GM19467 (cell line): Measurements from ENCODE around the gene MUC6.

ENCODE experiments used
- ATAC-seq: cut with Tn5 transposase; IDR thresholded peaks from one replicate; pipeline ENCODE4 v1.9.1; 2021; ENCODE audit warnings: mild to moderate bottlenecking, moderate library complexity; ENCODE audit not compliant: unreplicated experiment

MUC6 gene, protein sequence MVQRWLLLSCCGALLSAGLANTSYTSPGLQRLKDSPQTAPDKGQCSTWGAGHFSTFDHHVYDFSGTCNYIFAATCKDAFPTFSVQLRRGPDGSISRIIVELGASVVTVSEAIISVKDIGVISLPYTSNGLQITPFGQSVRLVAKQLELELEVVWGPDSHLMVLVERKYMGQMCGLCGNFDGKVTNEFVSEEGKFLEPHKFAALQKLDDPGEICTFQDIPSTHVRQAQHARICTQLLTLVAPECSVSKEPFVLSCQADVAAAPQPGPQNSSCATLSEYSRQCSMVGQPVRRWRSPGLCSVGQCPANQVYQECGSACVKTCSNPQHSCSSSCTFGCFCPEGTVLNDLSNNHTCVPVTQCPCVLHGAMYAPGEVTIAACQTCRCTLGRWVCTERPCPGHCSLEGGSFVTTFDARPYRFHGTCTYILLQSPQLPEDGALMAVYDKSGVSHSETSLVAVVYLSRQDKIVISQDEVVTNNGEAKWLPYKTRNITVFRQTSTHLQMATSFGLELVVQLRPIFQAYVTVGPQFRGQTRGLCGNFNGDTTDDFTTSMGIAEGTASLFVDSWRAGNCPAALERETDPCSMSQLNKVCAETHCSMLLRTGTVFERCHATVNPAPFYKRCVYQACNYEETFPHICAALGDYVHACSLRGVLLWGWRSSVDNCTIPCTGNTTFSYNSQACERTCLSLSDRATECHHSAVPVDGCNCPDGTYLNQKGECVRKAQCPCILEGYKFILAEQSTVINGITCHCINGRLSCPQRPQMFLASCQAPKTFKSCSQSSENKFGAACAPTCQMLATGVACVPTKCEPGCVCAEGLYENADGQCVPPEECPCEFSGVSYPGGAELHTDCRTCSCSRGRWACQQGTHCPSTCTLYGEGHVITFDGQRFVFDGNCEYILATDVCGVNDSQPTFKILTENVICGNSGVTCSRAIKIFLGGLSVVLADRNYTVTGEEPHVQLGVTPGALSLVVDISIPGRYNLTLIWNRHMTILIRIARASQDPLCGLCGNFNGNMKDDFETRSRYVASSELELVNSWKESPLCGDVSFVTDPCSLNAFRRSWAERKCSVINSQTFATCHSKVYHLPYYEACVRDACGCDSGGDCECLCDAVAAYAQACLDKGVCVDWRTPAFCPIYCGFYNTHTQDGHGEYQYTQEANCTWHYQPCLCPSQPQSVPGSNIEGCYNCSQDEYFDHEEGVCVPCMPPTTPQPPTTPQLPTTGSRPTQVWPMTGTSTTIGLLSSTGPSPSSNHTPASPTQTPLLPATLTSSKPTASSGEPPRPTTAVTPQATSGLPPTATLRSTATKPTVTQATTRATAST (N-terminal part only)

GRCh38 chr11:1036303-1036923 is at the start of gene MUC6:
TSS of gene MUC6 (minus strand) at chr11:1036718. CDS start at chr11:1036655, 63 bp downstream.
- ATAC-seq = no peak

GRCh38 chr11:1085440-1086170 is 49.1 kb upstream of the MUC6 start:
- no peak for ATAC-seq

- no peak for ATAC-seq
These were observed 48.3 kb upstream of the MUC6 start for GRCh38 chr11:1084561-1085439.

DNA sequence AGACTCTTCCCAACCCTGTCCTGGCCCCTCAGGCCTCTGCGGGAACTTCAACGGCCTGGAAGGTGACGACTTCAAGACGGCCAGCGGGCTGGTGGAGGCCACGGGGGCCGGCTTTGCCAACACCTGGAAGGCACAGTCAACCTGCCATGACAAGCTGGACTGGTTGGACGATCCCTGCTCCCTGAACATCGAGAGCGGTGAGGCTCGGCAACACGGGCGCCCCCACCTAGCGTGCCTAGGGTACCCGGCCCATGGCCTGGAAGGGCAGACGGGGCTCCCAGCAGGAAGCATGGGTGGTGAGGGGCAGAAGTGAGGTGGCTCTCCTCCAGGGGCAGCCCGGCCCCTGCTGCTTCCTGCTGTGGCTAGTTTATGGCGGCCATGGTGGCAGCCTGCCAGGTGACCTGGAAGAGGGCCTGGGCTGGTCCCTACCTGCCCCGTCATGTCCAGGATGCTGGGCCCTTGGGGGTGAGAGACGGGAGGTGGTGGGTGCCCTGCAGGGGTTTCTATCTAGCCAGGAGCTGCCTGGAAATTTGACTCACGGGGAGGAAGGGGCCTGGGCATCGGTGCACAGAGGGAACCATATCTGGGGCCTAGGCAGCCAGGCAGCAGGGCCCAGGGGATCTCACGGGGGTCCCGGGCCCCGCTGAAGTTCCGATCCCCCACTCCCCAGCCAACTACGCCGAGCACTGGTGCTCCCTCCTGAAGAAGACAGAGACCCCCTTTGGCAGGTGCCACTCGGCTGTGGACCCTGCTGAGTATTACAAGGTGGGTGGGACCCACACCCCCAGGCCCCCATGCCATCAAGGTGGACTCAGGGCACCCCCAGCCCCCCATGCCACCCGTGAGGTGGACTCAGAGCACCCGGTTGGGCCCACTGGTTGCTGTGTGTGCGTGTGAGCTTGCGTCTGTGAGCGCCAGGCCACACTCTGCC is 47.4 kb upstream of the MUC6 start:
- no peak for ATAC-seq

DNA sequence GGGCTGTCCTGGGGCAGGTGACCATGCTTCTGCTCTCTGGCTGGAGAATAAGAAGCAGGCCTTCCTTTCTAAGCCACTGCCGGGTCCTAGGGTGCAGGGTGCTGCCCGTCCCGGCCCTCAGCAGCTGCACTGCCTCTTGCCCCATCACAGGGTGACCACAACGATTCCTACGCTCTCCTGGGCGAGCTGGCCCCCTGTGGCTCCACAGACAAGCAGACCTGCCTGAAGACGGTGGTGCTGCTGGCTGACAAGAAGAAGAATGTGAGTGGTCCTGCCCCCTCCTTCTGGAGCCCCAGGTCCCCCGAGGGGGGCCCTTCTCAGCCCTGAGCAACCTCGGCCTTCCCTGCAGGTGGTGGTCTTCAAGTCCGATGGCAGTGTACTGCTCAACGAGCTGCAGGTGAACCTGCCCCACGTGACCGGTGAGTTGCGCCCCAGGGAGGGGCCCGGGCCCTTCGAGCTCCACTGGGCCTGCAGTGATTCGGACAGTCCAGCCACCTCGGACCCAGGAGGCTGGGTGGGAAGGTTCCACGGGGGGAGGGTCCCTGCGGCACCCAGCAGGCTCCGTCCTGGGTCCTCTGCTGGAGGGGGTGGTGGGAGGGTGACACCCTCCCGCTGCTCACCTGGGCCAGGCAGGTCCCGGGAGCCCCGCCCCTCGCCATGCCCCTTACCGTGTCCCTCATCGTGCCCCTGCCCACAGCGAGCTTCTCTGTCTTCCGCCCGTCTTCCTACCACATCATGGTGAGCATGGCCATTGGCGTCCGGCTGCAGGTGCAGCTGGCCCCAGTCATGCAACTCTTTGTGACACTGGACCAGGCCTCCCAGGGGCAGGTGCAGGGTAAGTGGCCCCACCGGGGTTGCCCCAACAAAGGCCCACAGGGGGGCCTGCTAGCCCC is 46.5 kb upstream of the MUC6 start:
- ATAC-seq = no peak

DNA sequence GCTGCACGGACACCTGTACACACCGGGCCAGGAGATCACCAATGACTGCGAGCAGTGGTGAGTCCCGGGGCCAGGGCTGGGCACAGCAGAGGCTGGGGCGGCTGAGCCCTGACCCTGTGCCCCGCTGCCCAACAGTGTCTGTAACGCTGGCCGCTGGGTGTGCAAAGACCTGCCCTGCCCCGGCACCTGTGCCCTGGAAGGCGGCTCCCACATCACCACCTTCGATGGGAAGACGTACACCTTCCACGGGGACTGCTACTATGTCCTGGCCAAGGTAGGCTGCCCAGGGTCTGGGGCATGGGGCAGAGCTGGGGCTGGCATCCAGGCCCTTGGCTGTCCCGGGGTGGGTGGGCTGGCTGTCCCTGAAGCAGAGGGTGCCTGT is 45.8 kb upstream of the MUC6 start:
- no peak for ATAC-seq

GRCh38 chr11:1081601-1082311 is 45.2 kb upstream of the MUC6 start:
- ATAC-seq = no peak

- ATAC-seq = no peak
These were observed 41.7 kb upstream of the MUC6 start for GRCh38 chr11:1078191-1078601.

DNA sequence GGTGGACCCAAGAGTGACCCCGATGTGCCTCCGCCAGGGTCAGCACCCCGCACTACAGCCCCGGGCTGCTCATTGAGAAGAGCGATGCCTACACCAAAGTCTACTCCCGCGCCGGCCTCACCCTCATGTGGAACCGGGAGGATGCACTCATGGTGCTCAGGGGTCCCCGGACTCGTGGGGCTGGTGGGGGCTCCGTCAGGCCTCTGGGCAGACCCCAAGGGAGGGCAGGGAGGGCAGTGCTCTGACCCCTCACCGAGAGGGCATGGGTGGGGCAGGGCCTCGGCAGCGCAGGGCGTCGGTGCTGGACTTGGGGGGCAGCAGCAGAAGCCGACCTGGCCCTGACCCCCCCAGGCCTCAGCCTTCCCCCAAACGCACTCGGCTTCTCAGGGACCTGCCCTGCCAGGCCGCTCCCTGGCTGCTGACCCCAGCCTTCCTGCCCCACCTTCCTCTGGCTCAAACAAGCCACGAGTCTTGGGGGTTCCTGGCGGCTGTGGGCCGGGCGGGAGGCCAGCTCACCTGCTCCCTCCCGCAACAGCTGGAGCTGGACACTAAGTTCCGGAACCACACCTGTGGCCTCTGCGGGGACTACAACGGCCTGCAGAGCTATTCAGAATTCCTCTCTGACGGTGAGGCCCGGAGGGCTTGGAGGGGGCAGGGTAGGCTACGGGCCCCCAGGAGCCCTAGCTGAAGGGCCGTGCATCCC is 41.0 kb upstream of the MUC6 start:
- no peak for ATAC-seq

DNA sequence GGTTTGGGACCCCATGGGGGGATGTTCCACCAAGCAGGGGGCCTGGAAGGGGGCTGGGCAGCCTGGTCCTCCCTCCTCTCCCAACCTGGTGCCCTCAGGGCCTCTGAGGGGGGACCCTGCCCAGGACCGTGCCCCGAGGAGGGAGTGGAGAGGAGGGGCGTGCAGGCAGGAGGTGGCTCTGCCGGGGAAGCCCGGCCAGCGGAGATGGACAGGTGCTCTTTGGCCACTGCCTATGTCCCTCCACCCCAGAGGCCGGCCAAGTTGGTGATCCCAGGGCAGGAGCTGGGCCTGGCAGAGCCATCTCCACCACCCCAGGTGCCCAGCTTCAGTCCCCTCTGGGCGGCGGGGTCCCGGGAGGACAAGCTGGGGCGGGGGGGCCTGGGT is 40.5 kb upstream of the MUC6 start:
- ATAC-seq = no peak

DNA sequence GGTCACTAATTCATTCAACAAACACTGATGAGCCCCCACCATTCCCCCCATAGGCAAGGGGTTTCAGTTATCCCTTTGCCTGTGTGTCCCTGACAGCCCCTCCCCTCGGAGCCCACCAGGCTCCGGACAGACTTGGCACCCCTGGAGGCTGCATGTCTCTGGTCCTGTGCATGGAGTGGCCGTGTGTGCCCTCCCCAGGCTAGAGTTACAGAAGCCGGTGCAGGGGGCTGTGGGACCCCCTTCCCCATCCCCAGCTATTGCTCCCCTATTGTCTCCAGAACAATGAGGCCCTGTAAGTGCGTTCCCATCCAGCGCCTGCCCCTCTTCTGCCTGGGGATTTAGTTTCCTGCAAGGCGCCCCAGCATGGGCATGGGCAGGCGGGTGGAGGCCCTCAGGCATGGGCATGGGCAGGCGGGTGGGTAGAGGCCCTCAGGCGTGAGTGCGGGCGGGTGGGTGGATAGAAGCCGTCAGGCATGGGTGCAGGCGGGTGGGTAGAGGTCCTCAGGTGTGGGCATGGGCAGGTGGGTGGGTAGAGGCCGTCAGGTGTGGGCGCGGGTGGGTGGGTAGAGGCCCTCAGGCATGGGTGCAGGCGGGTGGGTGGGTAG is 39.6 kb upstream of the MUC6 start:
- no peak for ATAC-seq

DNA sequence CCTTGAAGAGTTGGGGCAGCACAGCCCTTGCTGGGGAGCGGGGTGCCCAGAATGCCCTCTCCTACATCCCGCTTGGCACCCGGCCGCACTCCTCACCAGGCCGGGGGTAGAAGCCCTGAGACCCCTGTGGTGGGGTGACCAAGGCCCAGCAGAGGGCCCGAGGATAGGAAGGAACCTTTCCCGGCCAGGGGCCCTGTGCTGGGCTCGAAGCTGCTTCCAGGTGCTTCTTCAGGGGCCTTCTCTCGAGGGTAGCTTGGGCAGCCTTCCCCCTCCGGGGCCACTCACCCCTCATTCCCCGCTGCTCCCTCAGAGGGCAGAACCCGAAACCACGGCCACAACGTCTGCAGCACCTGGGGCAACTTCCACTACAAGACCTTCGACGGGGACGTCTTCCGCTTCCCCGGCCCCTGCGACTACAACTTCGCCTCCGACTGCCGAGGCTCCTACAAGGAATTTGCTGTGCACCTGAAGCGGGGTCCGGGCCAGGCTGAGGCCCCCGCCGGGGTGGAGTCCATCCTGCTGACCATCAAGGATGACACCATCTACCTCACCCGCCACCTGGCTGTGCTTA is 38.9 kb upstream of the MUC6 start:
- ATAC-seq = no peak

DNA sequence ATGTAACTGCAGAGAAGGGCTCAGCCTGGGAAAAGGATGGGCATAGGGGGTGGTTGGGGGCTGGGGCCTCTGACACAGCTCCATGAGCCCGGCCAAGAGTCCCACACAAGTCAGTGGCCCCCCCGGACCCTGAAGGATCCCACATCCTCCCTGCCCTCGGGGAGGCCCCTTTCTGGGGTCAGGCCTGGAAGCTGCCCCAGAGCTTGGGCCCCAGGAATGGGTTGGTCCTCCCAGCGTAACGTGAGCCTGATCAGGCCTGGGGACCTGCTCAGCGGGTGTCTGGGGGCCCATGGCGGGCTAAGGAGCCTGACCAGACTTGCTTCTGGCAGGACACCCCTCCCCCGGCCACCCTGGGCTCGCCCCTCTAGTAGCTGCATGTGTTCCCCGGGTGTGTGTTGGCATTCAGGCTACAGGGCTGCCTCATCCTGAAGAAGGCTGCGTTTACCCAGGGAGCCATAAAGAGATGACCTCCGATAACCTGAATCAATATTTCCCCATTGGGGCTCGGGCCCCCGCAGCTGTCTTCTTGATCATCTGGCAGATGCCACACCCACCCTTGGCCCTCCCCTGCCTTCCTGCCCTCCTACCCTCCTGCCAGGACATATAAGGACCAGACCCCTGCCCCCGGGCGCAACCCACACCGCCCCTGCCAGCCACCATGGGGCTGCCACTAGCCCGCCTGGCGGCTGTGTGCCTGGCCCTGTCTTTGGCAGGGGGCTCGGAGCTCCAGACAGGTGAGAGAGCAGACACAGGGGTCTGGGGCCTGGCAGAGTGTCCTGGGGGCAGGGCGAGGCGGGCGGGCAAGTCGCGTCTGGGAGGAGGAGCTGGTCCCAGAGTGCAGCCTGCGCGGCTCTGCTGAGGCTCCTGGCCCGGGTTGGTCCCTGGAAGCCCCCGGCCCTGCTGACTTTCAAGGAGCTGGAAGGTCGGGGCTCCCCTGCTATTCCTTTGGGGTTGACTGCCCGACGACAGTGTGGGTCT is 38.0 kb upstream of the MUC6 start, which contains the start of gene MUC2:
MUC2 (plus strand) TSS at position 631 of the 978 bp plus-strand sequence.
- no peak for ATAC-seq

GRCh38 chr11:1073851-1074243 is 37.3 kb upstream of the MUC6 start:
- no peak for ATAC-seq
